Measurements from ENCODE around the gene KAZALD1. TPM values are rescaled to one million over a fixed set of nuclear protein-coding genes. Genes with fewer than 3 reads are reported as not detected.

Gene KAZALD1
- total RNA-seq, 1 donor from 2014 or later = 1.6 TPM

DNA sequence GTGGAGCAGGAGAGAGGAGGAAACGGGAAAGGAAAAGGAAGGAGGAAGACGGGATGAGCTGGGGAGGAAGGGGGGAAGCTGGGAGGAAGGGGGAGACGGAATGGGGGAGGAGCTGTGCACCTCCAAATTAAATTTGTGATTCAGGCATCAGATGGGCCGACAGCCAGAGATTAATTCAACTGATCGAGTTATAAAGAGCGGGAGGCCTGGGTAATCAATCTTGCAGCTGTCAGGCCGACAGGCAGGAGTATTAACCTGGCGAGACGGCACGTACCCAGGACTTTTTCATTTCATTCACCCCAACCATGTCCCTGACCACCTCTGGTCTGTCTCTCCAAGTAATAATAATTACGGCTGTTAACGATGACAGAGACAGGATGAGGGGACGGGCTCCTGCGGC is 26.2 kb downstream of the KAZALD1 start:
- DNase-seq (ENCODE audit: low read depth) (no peak), FAIRE-seq (no peak)
- no peaks in the 10 kb centered on the region for H3K36me3 ChIP-seq (ENCODE audit: control insufficient read depth, insufficient read depth, low read length)
- no peak overlapping the region for H3K4me3 ChIP-seq (ENCODE audit: low read depth, low read length)
- TF ChIP-seq, protein P1, sequence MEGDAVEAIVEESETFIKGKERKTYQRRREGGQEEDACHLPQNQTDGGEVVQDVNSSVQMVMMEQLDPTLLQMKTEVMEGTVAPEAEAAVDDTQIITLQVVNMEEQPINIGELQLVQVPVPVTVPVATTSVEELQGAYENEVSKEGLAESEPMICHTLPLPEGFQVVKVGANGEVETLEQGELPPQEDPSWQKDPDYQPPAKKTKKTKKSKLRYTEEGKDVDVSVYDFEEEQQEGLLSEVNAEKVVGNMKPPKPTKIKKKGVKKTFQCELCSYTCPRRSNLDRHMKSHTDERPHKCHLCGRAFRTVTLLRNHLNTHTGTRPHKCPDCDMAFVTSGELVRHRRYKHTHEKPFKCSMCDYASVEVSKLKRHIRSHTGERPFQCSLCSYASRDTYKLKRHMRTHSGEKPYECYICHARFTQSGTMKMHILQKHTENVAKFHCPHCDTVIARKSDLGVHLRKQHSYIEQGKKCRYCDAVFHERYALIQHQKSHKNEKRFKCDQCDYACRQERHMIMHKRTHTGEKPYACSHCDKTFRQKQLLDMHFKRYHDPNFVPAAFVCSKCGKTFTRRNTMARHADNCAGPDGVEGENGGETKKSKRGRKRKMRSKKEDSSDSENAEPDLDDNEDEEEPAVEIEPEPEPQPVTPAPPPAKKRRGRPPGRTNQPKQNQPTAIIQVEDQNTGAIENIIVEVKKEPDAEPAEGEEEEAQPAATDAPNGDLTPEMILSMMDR (IDR thresholded peaks at IDR 0.05; ENCODE audit: insufficient read depth, low read length, severe bottlenecking) = no peak
- peaks cover 10% of the 10 kb centered on the region for H3K27me3 ChIP-seq (ENCODE audit: control insufficient read depth, insufficient read depth, low read length)

DNA sequence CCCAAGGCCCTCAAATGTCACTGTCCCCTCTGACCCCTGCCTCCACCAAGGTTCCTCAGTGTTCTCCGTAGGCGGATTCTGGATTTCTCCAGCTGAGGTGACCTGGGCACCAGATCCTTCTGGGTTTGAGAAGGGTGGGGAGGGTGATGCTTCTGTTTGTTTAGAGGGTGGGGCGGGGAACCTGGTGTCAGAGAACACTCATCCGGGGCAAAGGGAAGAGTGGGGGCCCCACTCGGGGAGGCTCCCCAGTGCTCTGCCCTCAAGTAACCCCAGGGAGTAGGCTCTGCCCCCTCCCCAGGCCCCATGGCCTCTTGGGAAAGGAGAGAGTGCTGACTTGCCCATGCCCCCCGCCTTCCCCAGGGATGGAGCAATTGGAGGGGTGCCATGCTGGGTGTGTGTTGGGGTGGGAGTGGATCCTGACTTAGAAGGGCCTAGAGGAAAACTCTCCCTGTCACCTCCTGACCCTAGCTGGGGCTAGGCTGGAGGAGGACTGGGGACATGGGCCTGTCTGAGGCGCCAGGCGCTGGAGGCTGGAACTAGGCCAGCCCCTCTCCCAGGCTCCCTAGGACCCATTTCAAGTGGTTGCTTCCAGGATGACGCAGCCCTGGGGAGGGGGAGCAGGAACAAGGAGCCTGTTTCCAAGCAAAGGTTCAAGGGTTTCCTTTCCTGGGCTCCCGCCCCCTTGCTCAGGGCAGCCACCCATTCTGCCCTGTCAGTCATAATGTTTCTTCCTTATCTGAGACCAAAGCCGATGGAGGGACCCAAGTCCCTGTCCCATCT is 27.9 kb downstream of the KAZALD1 start:
- TF ChIP-seq, protein P1 (IDR thresholded peaks at IDR 0.05; ENCODE audit: insufficient read depth, low read length, severe bottlenecking) = no peak
- Histone ChIP-seq H3K4me3 (ENCODE audit: low read depth, low read length) (no peak overlapping the region), H3K36me3 (ENCODE audit: control insufficient read depth, insufficient read depth, low read length) (no peaks in the 10 kb centered on the region), H3K27me3 (ENCODE audit: control insufficient read depth, insufficient read depth, low read length) (peaks cover 5% of the 10 kb centered on the region)
- DNase-seq (ENCODE audit: low read depth) (no peak), FAIRE-seq (no peak)

GRCh38 chr10:101090597-101090996 is 28.8 kb downstream of the KAZALD1 start:
- TF ChIP-seq, protein P1 (IDR thresholded peaks at IDR 0.05; ENCODE audit: insufficient read depth, low read length, severe bottlenecking) = no peak
- no peaks in the 10 kb centered on the region for H3K36me3 ChIP-seq (ENCODE audit: control insufficient read depth, insufficient read depth, low read length)
- no peak overlapping the region for H3K4me3 ChIP-seq (ENCODE audit: low read depth, low read length)
- peaks cover 5% of the 10 kb centered on the region for H3K27me3 ChIP-seq (ENCODE audit: control insufficient read depth, insufficient read depth, low read length)
- peak; percentile 73 for FAIRE-seq
- no peak for DNase-seq (ENCODE audit: low read depth)

GRCh38 chr10:101091546-101092290 is 29.9 kb downstream of the KAZALD1 start:
- Histone ChIP-seq H3K27me3 (ENCODE audit: control insufficient read depth, insufficient read depth, low read length) (peaks cover 5% of the 10 kb centered on the region), H3K4me3 (ENCODE audit: low read depth, low read length) (no peak overlapping the region), H3K36me3 (ENCODE audit: control insufficient read depth, insufficient read depth, low read length) (no peaks in the 10 kb centered on the region)
- FAIRE-seq (no peak), DNase-seq (ENCODE audit: low read depth) (peak; percentile 41)
- TF ChIP-seq, protein P1 (IDR thresholded peaks at IDR 0.05; ENCODE audit: insufficient read depth, low read length, severe bottlenecking) = no peak

DNA sequence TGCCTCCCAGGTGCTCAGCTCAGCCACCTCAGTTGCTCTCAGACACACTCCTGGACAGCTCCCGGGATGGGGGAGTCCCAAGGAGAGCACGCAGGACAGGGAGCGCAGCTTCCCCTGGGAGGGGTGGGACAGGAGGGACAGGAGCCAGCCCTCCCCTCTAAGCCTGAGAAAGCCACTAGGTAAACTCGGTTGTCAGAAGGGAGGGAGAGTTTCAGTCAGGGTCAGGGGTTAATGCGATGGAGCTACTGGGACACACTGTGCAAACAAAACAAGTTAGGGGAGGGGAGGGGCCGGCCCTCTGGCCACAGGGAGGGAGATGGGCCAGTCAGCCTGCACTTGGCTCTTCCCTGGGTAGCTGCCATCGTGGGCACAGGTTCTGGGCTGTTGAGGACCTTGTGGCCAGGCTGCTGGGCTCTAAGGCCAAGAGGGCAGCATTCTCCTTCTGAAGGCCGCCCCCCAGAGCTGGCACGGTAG is 31.1 kb downstream of the KAZALD1 start:
- FAIRE-seq (no peak), DNase-seq (ENCODE audit: low read depth) (no peak)
- Histone ChIP-seq H3K4me3 (ENCODE audit: low read depth, low read length) (no peak overlapping the region), H3K27me3 (ENCODE audit: control insufficient read depth, insufficient read depth, low read length) (peaks cover 6% of the 10 kb centered on the region), H3K36me3 (ENCODE audit: control insufficient read depth, insufficient read depth, low read length) (no peaks in the 10 kb centered on the region)
- TF ChIP-seq, protein P1 (IDR thresholded peaks at IDR 0.05; ENCODE audit: insufficient read depth, low read length, severe bottlenecking) = no peak

Data from bronchial epithelial cell (primary cell).